Psoas muscle (tissue), 8 donors: Measurements from ENCODE around the gene ANKK1. TPM values are rescaled to one million over a fixed set of nuclear protein-coding genes. Genes with fewer than 3 reads are reported as not detected.

Experiments
- ATAC-seq, 4 donors: fragments of 200-7000 bp; cut with Tn5 transposase; one replicate each; pipeline ENCODE4 v1.9.1; 2020; ENCODE audit warnings: moderate library complexity in 3 of 4, mild to moderate bottlenecking in 2 of 4
- DNase-seq, 2 donors: peaks; one replicate each; pipeline ENCODE4 v3.0.0-alpha.2; 2020
- H3K27ac ChIP-seq: fragments of 200-600 bp; one replicate; pipeline ENCODE4 v1.8.0; 2022
- H3K27me3 ChIP-seq, 3 donors: fragments of 200-600 bp in 1 of 3; one replicate each; pipeline versions ENCODE4 v1.6.1 to v1.8.0; 2013 to 2022; ENCODE audit warnings: low read length in 2 of 3, mild to moderate bottlenecking in 2 of 3, moderate library complexity in 1 of 3; ENCODE audit not compliant: insufficient read depth in 3 of 3
- H3K36me3 ChIP-seq, 2 donors: fragments of 200-600 bp in 1 of 2; one replicate each; pipeline versions ENCODE4 v1.6.1 to v1.8.0; 2013 to 2022; ENCODE audit warnings: low read depth in 1 of 2, mild to moderate bottlenecking in 1 of 2, moderate library complexity in 1 of 2; ENCODE audit not compliant: insufficient read depth in 1 of 2
- H3K4me1 ChIP-seq: fragments of 200-600 bp; one replicate; pipeline ENCODE4 v1.8.0; 2022
- H3K4me3 ChIP-seq: fragments of 200-600 bp; one replicate; pipeline ENCODE4 v1.8.0; 2022; ENCODE audit warnings: mild to moderate bottlenecking
- H3K9me3 ChIP-seq: fragments of 200-600 bp; one replicate; pipeline ENCODE4 v1.8.0; 2022
- CTCF ChIP-seq: fragments of 200-600 bp; IDR thresholded peaks from one replicate; pipeline ENCODE4 v1.8.0; 2022; ENCODE audit warnings: antibody characterized with exemption
- WGBS, 3 donors: extraction: QIAGEN DNeasy Blood & Tissue Kit; methylation state at CpG; one replicate each; pipeline versions ENCODE4 v1.1.6 to v1.1.7; 2013; 5-methylcytosine and 5-hydroxymethylcytosine counted together
- intact Hi-C, 2 donors: fragments of 100-400 bp; cut with DNase I; formaldehyde crosslinking; loops; one replicate each; pipeline versions ENCODE4 v1.11.0 to v1.14.2; 2022
- polyA plus RNA-seq, 3 donors: library from polyadenylated mRNA; stranded (reverse); fragments of 200-250 nt; gene quantifications; one replicate each; pipeline ENCODE4 v1.2.3, GENCODE V29; 2013
- total RNA-seq, 4 donors: library from RNA; stranded (reverse); fragmentation: NEBNext Ultra II Directional in 2 of 4; extraction: Animal tissue kit (Norgen Biotek cat#: 25700) in 2 of 4; gene quantifications; one replicate each; pipeline versions ENCODE4 v1.2.1 to v1.2.4, GENCODE V29; 2021 to 2023
- donor health status: healthy with polysubstance abuse.
- donor health status: DM: no; HTN: no; CAD: no; lungs with moderate emphysema.
- donor health status: Bipolar disorder and iron deficiency.
- donor health status: healthy.
- donor health status: DM: yes; HTN: yes; CAD: no.
- donor health status: DM: no; HTN: no; CAD: no.
- donor health status: DM: no; HTN: no; CAD: no.
- donor health status: DM: yes; HTN: yes; CAD: no.

ANKK1 gene
- total and polyA plus RNA-seq, 7 donors, result 0.04 to 0.34 (median 0.29) TPM; not detected in 2

GRCh38 chr11:113356203-113356602, 31.4 kb upstream of the ANKK1 start:
- no peak for TF ChIP-seq CTCF
- no peak overlapping the region for H3K4me3 ChIP-seq
- intact Hi-C loops, result no loop called here
- no peaks in the 10 kb centered on the region for H3K4me1 ChIP-seq
- ATAC-seq (no peak), DNase-seq (no peak)
- no peak overlapping the region for H3K27ac ChIP-seq
- H3K9me3 ChIP-seq, result peaks cover 5% of the 10 kb centered on the region
- peaks cover 6 to 44% of the 10 kb centered on the region in 2 donors for H3K36me3 ChIP-seq
- H3K27me3 ChIP-seq, result no peaks in the 10 kb centered on the region
- WGBS, 3 donors, result 91 to 95% (median 94%) methylated on average over 3 of the region's 3 CpGs

GRCh38 chr11:113363406-113363805, 24.2 kb upstream of the ANKK1 start:
- ATAC-seq (no peak), DNase-seq (no peak)
- no peak for TF ChIP-seq CTCF
- 87 to 89% (median 87%) methylated on average over 5 of the region's 5 CpGs for WGBS, 3 donors
- Histone ChIP-seq H3K4me3 (no peak overlapping the region), H3K36me3 (peaks cover 2 to 89% of the 10 kb centered on the region in 2 donors), H3K27ac (no peak overlapping the region), H3K9me3 (no peaks in the 10 kb centered on the region), H3K4me1 (no peaks in the 10 kb centered on the region), H3K27me3 (no peaks in the 10 kb centered on the region)
- intact Hi-C loops, result no loop called here

- intact Hi-C loops, result no loop called here
- no peak for TF ChIP-seq CTCF
- Histone ChIP-seq H3K4me3 (no peak overlapping the region), H3K36me3 (peaks cover 2 to 90% of the 10 kb centered on the region in 2 donors), H3K27ac (no peak overlapping the region), H3K4me1 (no peaks in the 10 kb centered on the region), H3K9me3 (no peaks in the 10 kb centered on the region), H3K27me3 (no peaks in the 10 kb centered on the region)
- DNase-seq (no peak), ATAC-seq (no peak)
- WGBS, 3 donors, result 72 to 81% (median 78%) methylated on average over 7 of the region's 7 CpGs
Observed at GRCh38 chr11:113363996-113364641, 23.5 kb upstream of the ANKK1 start.

- Histone ChIP-seq H3K36me3 (peaks cover 0 to 79% of the 10 kb centered on the region in 2 donors), H3K27me3 (no peaks in the 10 kb centered on the region), H3K4me1 (no peaks in the 10 kb centered on the region), H3K9me3 (no peaks in the 10 kb centered on the region), H3K4me3 (no peak overlapping the region), H3K27ac (no peak overlapping the region)
- TF ChIP-seq CTCF, result no peak
- WGBS, 3 donors, result 75 to 77% (median 77%) methylated on average over 5 of the region's 5 CpGs
- ATAC-seq (no peak), DNase-seq (no peak)
- intact Hi-C loops, result no loop called here
Observed at GRCh38 chr11:113365895-113366294, 21.7 kb upstream of the ANKK1 start.

- 84 to 90% (median 88%) methylated on average over 3 of the region's 3 CpGs for WGBS, 3 donors
Observed at GRCh38 chr11:113369411-113369810, 18.2 kb upstream of the ANKK1 start.

More at GRCh38 chr11:113369411-113369810, 18.2 kb upstream of the ANKK1 start:
- H3K4me3 ChIP-seq, result no peak overlapping the region
- intact Hi-C loops, result no loop called here
- H3K4me1 ChIP-seq, result no peaks in the 10 kb centered on the region
- no peaks in the 10 kb centered on the region for H3K27me3 ChIP-seq
- no peak overlapping the region for H3K27ac ChIP-seq
- TF ChIP-seq CTCF, result no peak
- DNase-seq (no peak), ATAC-seq (no peak)
- H3K9me3 ChIP-seq, result no peaks in the 10 kb centered on the region
- peaks cover 0 to 48% of the 10 kb centered on the region in 2 donors for H3K36me3 ChIP-seq
